Activated CD4-positive, alpha-beta T cell treated with anti-CD3 and anti-CD28 coated beads, Interleukin-2, amount 10 ng/mL, durations not matched to agents 24 days and 14 days (primary cell): Measurements from ENCODE around the gene BLNK. TPM values are rescaled to one million over a fixed set of nuclear protein-coding genes. Genes with fewer than 3 reads are reported as not detected.

Source experiments
- DNase-seq: peaks from one replicate; pipeline ENCODE4 v3.0.0; 2022
- H3K27ac Mint-ChIP-seq: one replicate; pipeline ENCODE4 v1.8.0; 2022; ENCODE audit warnings: mild to moderate bottlenecking, mixed read lengths
- H3K27me3 Mint-ChIP-seq: one replicate; pipeline ENCODE4 v1.8.0; 2022; ENCODE audit warnings: mixed read lengths
- H3K36me3 Mint-ChIP-seq: one replicate; pipeline ENCODE4 v1.8.0; 2022; ENCODE audit warnings: low read depth, mild to moderate bottlenecking, mixed read lengths
- H3K4me1 Mint-ChIP-seq: one replicate; pipeline ENCODE4 v1.8.0; 2021; ENCODE audit warnings: mixed read lengths
- H3K4me3 Mint-ChIP-seq: one replicate; pipeline ENCODE4 v1.8.0; 2022; ENCODE audit warnings: mild to moderate bottlenecking, moderate library complexity, mixed read lengths
- H3K9me3 Mint-ChIP-seq: one replicate; pipeline ENCODE4 v1.8.0; 2021; ENCODE audit warnings: mixed read lengths
- intact Hi-C: fragments of 100-400 bp; cut with micrococcal nuclease; formaldehyde crosslinking; loops from one replicate; pipeline ENCODE4 v1.15.1; 2023
- total RNA-seq: library from RNA; stranded (reverse); gene quantifications from 2 replicates; pipeline ENCODE4 v1.2.3, GENCODE V29; 2022

Gene BLNK
- total RNA-seq, 1 donor from 2014 or later, result not detected

DNA sequence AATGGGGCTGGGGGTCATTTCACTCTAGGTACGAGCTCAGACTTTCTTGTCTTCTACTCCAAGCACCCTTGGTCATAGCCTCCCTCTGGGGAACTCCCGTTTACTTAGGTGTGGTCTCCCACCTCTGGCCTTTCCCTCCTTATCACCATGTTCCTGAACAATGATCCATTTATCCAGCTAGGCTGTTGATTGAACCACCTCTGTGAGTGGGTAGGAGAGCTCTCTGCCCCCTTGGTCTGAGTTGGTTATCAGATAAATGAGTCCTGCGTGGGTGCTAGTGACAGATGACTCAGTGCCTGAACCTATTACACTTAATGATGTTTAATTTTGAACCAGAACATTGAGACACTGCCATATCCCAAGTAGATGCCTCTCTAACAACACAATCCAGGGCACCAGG, 9.4 kb downstream of the BLNK start:
- Mint-ChIP-seq H3K4me3 (no peak overlapping the region), H3K4me1 (no peaks in the 10 kb centered on the region), H3K27ac (no peak overlapping the region), H3K36me3 (no peaks in the 10 kb centered on the region), H3K9me3 (no peaks in the 10 kb centered on the region), H3K27me3 (peaks cover 7% of the 10 kb centered on the region)
- intact Hi-C loops, result no loop called here
- no peak for DNase-seq

- DNase-seq, result no peak
- Mint-ChIP-seq H3K27ac (no peak overlapping the region), H3K27me3 (peaks cover 7% of the 10 kb centered on the region), H3K36me3 (no peaks in the 10 kb centered on the region), H3K4me3 (no peak overlapping the region), H3K9me3 (no peaks in the 10 kb centered on the region), H3K4me1 (no peaks in the 10 kb centered on the region)
- intact Hi-C loops, result no loop called here
These were observed 10.2 kb downstream of the BLNK start for GRCh38 chr10:96261132-96261531.

DNA sequence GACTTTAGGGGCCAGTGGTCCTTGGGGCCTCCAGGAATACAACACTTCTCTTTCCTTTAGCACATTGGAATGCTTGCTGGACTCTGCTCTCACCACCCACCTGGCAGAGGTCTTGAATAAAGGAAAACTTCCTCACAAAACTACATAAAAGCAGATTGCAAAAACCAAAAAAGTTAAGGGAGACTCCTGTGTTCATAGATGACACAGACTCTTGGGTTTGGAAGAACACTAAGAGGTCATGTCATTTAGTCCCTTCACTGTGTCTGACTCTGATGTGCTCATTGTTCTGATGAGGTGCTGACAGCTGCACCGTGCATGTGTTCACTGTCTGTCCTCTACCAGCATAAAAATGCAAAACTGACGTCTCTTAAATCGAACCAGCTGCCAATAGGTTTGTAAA, 11.4 kb downstream of the BLNK start:
- Mint-ChIP-seq H3K36me3 (no peaks in the 10 kb centered on the region), H3K4me3 (no peak overlapping the region), H3K27ac (no peak overlapping the region), H3K4me1 (no peaks in the 10 kb centered on the region), H3K9me3 (no peaks in the 10 kb centered on the region), H3K27me3 (peaks cover 2% of the 10 kb centered on the region)
- no peak for DNase-seq
- intact Hi-C loops, result no loop called here

DNA sequence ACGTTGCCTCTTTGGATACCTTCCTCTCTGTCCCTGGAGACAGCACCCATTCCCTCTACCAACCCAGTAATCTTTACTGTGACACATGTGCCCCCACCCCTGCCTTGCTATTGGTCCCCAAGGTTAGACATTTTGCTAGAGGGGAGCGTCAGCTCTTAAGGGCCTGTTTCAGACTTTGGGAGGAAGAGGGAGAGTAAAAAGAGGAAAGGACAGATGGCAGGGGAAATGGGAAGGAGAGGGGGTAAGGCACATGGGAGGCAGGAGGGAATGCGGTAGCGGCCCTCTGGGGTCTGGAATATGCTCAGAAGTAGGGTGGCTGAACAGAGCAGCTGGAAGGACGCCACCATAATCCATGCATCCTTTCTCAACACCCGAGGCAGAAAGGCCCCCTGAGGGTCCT, 12.2 kb downstream of the BLNK start:
- Mint-ChIP-seq H3K4me1 (no peaks in the 10 kb centered on the region), H3K27ac (no peak overlapping the region), H3K4me3 (no peak overlapping the region), H3K27me3 (peaks cover 2% of the 10 kb centered on the region), H3K9me3 (no peaks in the 10 kb centered on the region), H3K36me3 (no peaks in the 10 kb centered on the region)
- DNase-seq, result no peak
- intact Hi-C loops, result no loop called here

DNA sequence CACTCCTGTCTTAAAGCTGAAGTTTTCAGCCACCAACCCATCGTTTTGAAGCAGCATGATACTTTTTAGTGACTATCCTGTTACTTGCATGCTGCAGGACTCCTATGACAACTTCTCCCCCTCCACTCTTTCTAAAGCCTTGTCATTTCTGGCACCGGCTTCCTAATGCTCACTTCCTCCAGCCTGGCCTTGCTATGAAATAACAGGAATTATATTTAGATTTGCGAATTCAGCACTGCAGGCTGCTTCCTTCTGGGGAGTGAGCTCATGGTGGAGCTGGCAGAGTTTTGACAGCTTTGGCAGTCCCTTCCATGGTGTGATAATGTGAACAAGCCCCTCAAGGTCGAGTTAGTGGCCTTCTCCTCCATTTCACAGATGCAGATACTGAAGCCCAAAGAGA, 13.4 kb downstream of the BLNK start:
- Mint-ChIP-seq H3K27me3 (peaks cover 2% of the 10 kb centered on the region), H3K9me3 (no peaks in the 10 kb centered on the region), H3K27ac (no peak overlapping the region), H3K4me1 (no peaks in the 10 kb centered on the region), H3K4me3 (no peak overlapping the region), H3K36me3 (no peaks in the 10 kb centered on the region)
- no peak for DNase-seq
- intact Hi-C loops, result no loop called here

DNA sequence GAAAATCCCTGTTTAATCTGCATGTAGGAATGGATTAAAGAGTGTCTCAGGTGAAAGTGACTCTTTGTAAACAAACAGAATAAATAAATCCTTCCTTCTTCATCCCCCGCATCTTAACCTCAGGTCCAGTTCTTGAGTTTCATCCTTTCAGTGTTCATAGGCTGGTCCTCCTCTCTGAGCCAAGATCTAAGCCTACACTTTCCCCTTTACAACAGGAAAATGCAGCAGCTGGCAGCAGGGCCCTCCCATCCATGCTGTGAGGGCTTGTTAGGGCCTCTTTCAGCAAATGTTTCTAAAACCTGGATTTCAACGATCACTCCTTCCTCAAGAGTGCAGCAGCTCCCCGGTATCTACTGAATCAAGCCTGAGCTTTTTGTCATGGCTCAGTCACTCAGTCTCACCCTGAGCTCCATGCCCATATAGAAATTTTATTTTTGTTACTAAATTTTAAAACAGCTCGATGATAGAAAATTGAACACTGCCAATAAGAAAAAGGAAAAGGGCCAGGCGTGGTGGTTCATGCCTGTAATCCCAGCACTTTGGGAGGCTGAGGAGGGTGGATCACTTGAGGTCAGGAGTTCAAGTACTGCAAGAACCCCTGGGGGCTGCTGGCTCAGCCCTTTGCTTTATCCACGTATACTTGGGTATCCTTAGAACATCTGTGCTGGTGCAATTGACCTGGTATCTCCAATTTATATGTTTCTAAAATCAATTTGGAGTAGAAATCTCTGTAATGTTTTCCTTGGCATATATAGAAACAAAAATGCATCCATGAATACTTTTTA, 15.6 kb downstream of the BLNK start:
- no peaks in the 10 kb centered on the region for H3K9me3 Mint-ChIP-seq
- no peak overlapping the region for H3K27ac Mint-ChIP-seq
- H3K36me3 Mint-ChIP-seq, result no peaks in the 10 kb centered on the region
- H3K4me1 Mint-ChIP-seq, result no peaks in the 10 kb centered on the region
- DNase-seq, result no peak
- H3K27me3 Mint-ChIP-seq, result peaks cover 3% of the 10 kb centered on the region
- intact Hi-C loops, result no loop called here
- H3K4me3 Mint-ChIP-seq, result no peak overlapping the region

GRCh38 chr10:96254976-96255375, 16.4 kb downstream of the BLNK start:
- no peak for DNase-seq
- intact Hi-C loops, result no loop called here
- H3K4me3 Mint-ChIP-seq, result no peak overlapping the region

DNA sequence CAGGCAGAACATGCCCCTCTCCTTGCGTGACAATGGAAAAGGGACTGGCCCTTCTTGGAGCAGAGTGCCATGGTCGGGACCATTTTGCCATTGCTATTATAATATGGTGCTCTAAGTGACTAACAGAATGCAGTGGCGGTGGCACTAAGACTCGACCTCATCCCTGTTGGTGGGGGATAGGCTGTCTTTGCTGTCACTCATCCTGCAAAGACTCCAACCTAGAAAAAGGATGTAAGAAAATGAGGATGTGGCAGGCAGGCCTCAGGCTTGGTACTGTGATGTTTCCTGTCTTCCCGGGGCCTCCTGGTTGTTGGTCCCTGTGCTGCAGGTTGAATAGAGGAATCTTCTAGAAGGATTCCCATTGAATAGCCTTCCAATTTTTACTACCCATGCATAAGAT, 18.6 kb downstream of the BLNK start:
- H3K9me3 Mint-ChIP-seq, result no peaks in the 10 kb centered on the region
- no peak overlapping the region for H3K27ac Mint-ChIP-seq
- H3K4me1 Mint-ChIP-seq, result no peaks in the 10 kb centered on the region
- H3K36me3 Mint-ChIP-seq, result no peaks in the 10 kb centered on the region
- H3K4me3 Mint-ChIP-seq, result no peak overlapping the region
- intact Hi-C loops, result no loop called here
- no peak for DNase-seq
- H3K27me3 Mint-ChIP-seq, result peaks cover 5% of the 10 kb centered on the region

More at GRCh38 chr10:96254976-96255375, 16.4 kb downstream of the BLNK start:
- Mint-ChIP-seq H3K27ac (no peak overlapping the region), H3K9me3 (no peaks in the 10 kb centered on the region), H3K4me1 (no peaks in the 10 kb centered on the region), H3K36me3 (no peaks in the 10 kb centered on the region), H3K27me3 (peaks cover 3% of the 10 kb centered on the region)

GRCh38 chr10:96250349-96250748, 21.0 kb downstream of the BLNK start:
- intact Hi-C loops, result no loop called here
- Mint-ChIP-seq H3K36me3 (no peaks in the 10 kb centered on the region), H3K4me3 (no peak overlapping the region), H3K27me3 (peaks cover 3% of the 10 kb centered on the region), H3K9me3 (no peaks in the 10 kb centered on the region), H3K4me1 (no peaks in the 10 kb centered on the region), H3K27ac (no peak overlapping the region)
- DNase-seq, result no peak

- Mint-ChIP-seq H3K9me3 (no peaks in the 10 kb centered on the region), H3K36me3 (no peaks in the 10 kb centered on the region), H3K4me3 (no peak overlapping the region), H3K4me1 (no peaks in the 10 kb centered on the region), H3K27ac (no peak overlapping the region), H3K27me3 (peaks cover 7% of the 10 kb centered on the region)
- intact Hi-C loops, result no loop called here
- DNase-seq, result no peak
These were observed 22.1 kb downstream of the BLNK start for GRCh38 chr10:96249264-96249663.

DNA sequence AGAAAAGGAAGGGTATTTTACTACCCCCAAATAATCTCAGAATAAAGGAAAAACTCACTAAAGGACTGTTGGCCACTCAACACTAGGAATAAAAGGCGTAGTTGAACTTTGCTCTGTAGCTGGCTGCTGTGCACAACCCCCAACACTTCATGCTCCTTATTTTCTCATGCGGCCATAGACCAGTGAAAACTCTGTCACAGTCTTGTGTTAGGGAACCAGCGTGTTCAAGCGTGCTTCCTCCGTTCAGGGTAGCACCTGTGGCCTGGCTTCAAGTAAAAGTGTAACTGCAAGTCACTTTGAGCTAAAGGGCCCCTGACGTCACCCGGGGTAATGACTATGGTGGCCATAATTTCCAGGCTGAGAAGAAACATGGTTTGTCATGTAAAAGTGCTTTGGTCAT, 27.0 kb downstream of the BLNK start:
- no peak for DNase-seq
- Mint-ChIP-seq H3K36me3 (no peaks in the 10 kb centered on the region), H3K27me3 (peaks cover 15% of the 10 kb centered on the region), H3K4me1 (no peaks in the 10 kb centered on the region), H3K27ac (no peak overlapping the region), H3K9me3 (no peaks in the 10 kb centered on the region), H3K4me3 (no peak overlapping the region)
- intact Hi-C loops, result no loop called here

- DNase-seq, result no peak
- Mint-ChIP-seq H3K4me1 (no peaks in the 10 kb centered on the region), H3K4me3 (no peak overlapping the region), H3K9me3 (no peaks in the 10 kb centered on the region), H3K27ac (no peak overlapping the region), H3K36me3 (no peaks in the 10 kb centered on the region), H3K27me3 (peaks cover 13% of the 10 kb centered on the region)
- intact Hi-C loops, result no loop called here
These were observed 28.1 kb downstream of the BLNK start for GRCh38 chr10:96243296-96243695.

- intact Hi-C loops, result no loop called here
- Mint-ChIP-seq H3K4me3 (no peak overlapping the region), H3K27me3 (peaks cover 13% of the 10 kb centered on the region), H3K36me3 (no peaks in the 10 kb centered on the region), H3K9me3 (no peaks in the 10 kb centered on the region), H3K27ac (no peak overlapping the region), H3K4me1 (no peaks in the 10 kb centered on the region)
- DNase-seq, result no peak
These were observed 28.5 kb downstream of the BLNK start for GRCh38 chr10:96242822-96243221.

DNA sequence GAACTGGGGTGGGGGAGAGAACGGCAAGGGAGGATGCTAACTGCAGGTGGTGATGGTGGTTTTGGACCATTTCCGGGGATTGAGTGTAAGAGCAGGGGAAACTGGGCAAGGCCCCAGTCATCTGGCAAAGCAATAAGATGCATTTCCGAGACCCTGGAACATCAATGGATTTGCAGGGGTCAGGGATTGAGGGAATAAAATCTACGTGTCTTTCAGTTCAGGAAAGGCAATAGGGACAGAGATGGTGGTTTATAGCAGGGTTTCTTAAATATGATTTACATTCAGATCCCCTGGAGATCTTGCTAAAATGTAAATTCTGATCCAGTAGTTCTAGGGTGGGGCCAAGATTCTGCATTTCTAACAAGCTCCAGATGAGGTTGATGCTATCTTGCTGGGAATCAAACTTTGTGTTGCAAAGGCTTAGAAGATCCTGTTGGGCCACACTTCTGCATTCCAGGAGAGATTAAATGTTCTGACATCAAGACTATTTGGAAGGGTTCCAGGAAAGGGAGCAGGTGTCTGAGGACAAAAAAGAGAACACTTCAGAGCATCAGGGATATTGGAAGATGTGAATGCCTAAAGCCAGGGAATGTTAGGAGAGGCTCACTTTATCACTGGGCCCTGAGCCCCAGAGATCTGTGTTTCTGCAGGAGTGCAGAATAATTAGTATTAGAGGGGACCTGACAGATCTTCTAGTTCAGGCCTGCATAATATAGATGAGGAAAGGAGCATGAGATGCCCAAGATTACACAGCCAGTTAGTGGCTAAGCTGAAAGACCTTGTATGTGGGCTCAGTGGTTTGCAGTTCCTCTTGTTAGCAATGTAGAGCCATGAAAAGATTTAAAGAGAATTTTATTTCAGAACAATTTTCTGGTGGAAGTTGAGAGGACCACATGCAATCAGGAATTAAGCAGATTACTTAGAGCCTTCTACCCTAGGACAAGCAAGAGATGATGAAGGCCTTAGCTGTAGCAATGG, 32.4 kb downstream of the BLNK start:
- Mint-ChIP-seq H3K27me3 (peaks cover 8% of the 10 kb centered on the region), H3K27ac (no peak overlapping the region), H3K4me1 (no peaks in the 10 kb centered on the region), H3K9me3 (no peaks in the 10 kb centered on the region), H3K36me3 (no peaks in the 10 kb centered on the region), H3K4me3 (no peak overlapping the region)
- intact Hi-C loops, result no loop called here
- no peak for DNase-seq
